K562 (cell line): ENCODE measurements around the gene ASIC5. TPM values are rescaled to one million over a fixed set of nuclear protein-coding genes. Genes with fewer than 3 reads are reported as not detected.

ENCODE experiments used
- ATAC-seq: fragments of 200-7000 bp; cut with Tn5 transposase; 3 replicates; pipeline ENCODE4 v1.9.1; 2020; ENCODE audit warnings: moderate library complexity
- BruUV-seq: library from RNA; stranded (reverse); fragments of 400-500 nt; replicated peaks from 2 replicates; lab custom pipeline; 2021; lab: Mats Ljungman, UMichigan
- CTCF ChIA-PET: fragments of 300-600 bp; formaldehyde crosslinking; extraction: SDS; loops from one replicate; lab custom pipeline; 2021; ENCODE audit warnings: low intra/inter-chr PET ratio; lab: Yijun Ruan, JAX
- POLR2A ChIA-PET: fragments of 300-600, 350-650 bp; sonication (Branson Sonifier 250); formaldehyde crosslinking; extraction: SDS; loops from one replicate; lab custom pipeline; 2021; ENCODE audit warnings: antibody characterized with exemption, inconsistent platforms; lab: Yijun Ruan, JAX
- DNase-seq, 4 experiments: peaks; one replicate each; pipeline versions ENCODE4 v3.0.0 to v3.0.0-alpha.2; 2011 to 2018; ENCODE audit warnings: low spot score in 3 of 4, mixed read lengths in 3 of 4; ENCODE audit errors: extremely low read depth in 1 of 4
- FAIRE-seq: peaks from 2 replicates; lab custom pipeline; 2011; peaks lifted over from hg19 to GRCh38; lab: Jason Lieb, UNC
- H2AFZ ChIP-seq: 2 replicates; pipeline ENCODE4 v1.6.0; 2011; ENCODE audit warnings: low read depth, low read length, control low read depth, inconsistent platforms
- H3K27ac ChIP-seq: fragments of 200-600 bp; 3 replicates; pipeline ENCODE4 v1.8.0; 2011; ENCODE audit warnings: low read depth, mild to moderate bottlenecking, control low read depth, inconsistent platforms, low read length, moderate library complexity, mixed read lengths; ENCODE audit errors: extremely low read depth
- H3K27me3 ChIP-seq, 2 experiments: fragments of 300-600 bp in 1 of 2; 2 replicates in 1 of 2; 3 replicates in 1 of 2; pipeline versions ENCODE4 v1.6.0 to v1.8.0; 2011; ENCODE audit warnings: inconsistent platforms in 2 of 2, low read length in 2 of 2, mild to moderate bottlenecking in 1 of 2, mixed read lengths in 1 of 2, moderate library complexity in 1 of 2; ENCODE audit not compliant: control insufficient read depth in 2 of 2, insufficient read depth in 2 of 2
- H3K36me3 ChIP-seq: fragments of 300-600 bp; 3 replicates; pipeline ENCODE4 v1.8.0; 2011; ENCODE audit warnings: mild to moderate bottlenecking, low read length, inconsistent platforms; ENCODE audit not compliant: control insufficient read depth, insufficient read depth
- H3K4me1 ChIP-seq, 2 experiments: fragments of 200-600 bp in 1 of 2; replicated peaks in 1 of 2; 2 replicates in 1 of 2; 3 replicates in 1 of 2; pipeline versions ENCODE4 v1.5.1 to v1.8.0; 2011; ENCODE audit warnings: inconsistent platforms in 2 of 2, low read length in 2 of 2, mild to moderate bottlenecking in 1 of 2, mixed read lengths in 1 of 2, moderate library complexity in 1 of 2; ENCODE audit not compliant: control insufficient read depth in 2 of 2, insufficient read depth in 2 of 2
- H3K4me2 ChIP-seq: 2 replicates; pipeline ENCODE4 v1.6.1; 2011; ENCODE audit warnings: low read length, control low read depth, inconsistent platforms, mixed read lengths; ENCODE audit not compliant: insufficient read depth
- H3K4me3 ChIP-seq: fragments of 200-600 bp; sonication (generic), shearing (Covaris generic); 2 replicates; pipeline ENCODE4 v1.5.1; 2016; ENCODE audit warnings: control low read depth, inconsistent platforms
- H3K79me2 ChIP-seq: fragments of 200-600 bp; 3 replicates; pipeline ENCODE4 v1.8.0; 2011; ENCODE audit warnings: low read length, inconsistent platforms; ENCODE audit not compliant: control insufficient read depth, insufficient read depth
- H3K9ac ChIP-seq, 2 experiments: 2 replicates each; pipeline versions ENCODE4 v1.6.0 to v1.6.1; 2011; ENCODE audit warnings: low read depth in 2 of 2, low read length in 2 of 2, control low read depth in 1 of 2, inconsistent platforms in 1 of 2, mild to moderate bottlenecking in 1 of 2, mixed read lengths in 1 of 2; ENCODE audit not compliant: insufficient read depth in 1 of 2
- H3K9me1 ChIP-seq: one replicate; pipeline ENCODE4 v1.6.0; 2011; ENCODE audit warnings: inconsistent platforms, mild to moderate bottlenecking, low read length, moderate library complexity; ENCODE audit not compliant: control insufficient read depth, insufficient read depth
- H3K9me3 ChIP-seq: replicated peaks from 2 replicates; pipeline ENCODE4 v1.5.1; 2011; ENCODE audit warnings: low read depth, low read length, inconsistent platforms; ENCODE audit not compliant: control insufficient read depth, insufficient read depth
- H4K20me1 ChIP-seq: replicated peaks from 2 replicates; pipeline ENCODE4 v1.6.1; 2011; ENCODE audit warnings: low read length, inconsistent platforms, mixed read lengths; ENCODE audit not compliant: control insufficient read depth, insufficient read depth
- BACH1 ChIP-seq: fragments of 200-800 bp; sonication (Bioruptor generic); IDR thresholded peaks from 2 replicates; pipeline ENCODE4 v1.6.1; 2016; ENCODE audit warnings: missing genetic modification characterization, missing compliant biosample characterization
- CTCF ChIP-seq, 3 experiments: IDR thresholded peaks in 2 of 3; conservative IDR thresholded peaks in 1 of 3; 2 replicates each; pipeline ENCODE4 v1.5.1; 2011 to 2012; ENCODE audit warnings: low read length in 3 of 3, mild to moderate bottlenecking in 3 of 3, control low read depth in 2 of 3, improper control_type of control experiment in 1 of 3, inconsistent platforms in 1 of 3, low read depth in 1 of 3, mixed read lengths in 1 of 3, moderate library complexity in 1 of 3; ENCODE audit not compliant: insufficient read depth in 2 of 3
- DACH1 ChIP-seq: fragments of 450-650 bp; IDR thresholded peaks from 2 replicates; pipeline ENCODE4 v1.6.1; 2018; ENCODE audit not compliant: partially characterized antibody
- FOSL1 ChIP-seq: fragments of 200-800 bp; sonication (Bioruptor generic); conservative IDR thresholded peaks from 2 replicates; pipeline ENCODE4 v1.6.1; 2016; ENCODE audit warnings: missing genetic modification characterization, missing compliant biosample characterization
- GTF2E2 ChIP-seq: fragments of 200-800 bp; sonication (Bioruptor generic); IDR thresholded peaks from 2 replicates; pipeline ENCODE4 v1.6.1; 2016; ENCODE audit warnings: missing genetic modification characterization, missing compliant biosample characterization
- HDAC3 ChIP-seq: fragments of 450-650 bp; IDR thresholded peaks from 2 replicates; pipeline ENCODE4 v1.6.1; 2018; ENCODE audit warnings: borderline replicate concordance, mild to moderate bottlenecking, moderate library complexity; ENCODE audit not compliant: partially characterized antibody
- HDAC6 ChIP-seq: IDR thresholded peaks from 2 replicates; pipeline ENCODE4 v1.6.1; 2012; ENCODE audit warnings: low read depth, mild to moderate bottlenecking, control low read depth, inconsistent platforms, low read length, moderate library complexity
- HMG20B ChIP-seq: fragments of 250-450 bp; sonication (Bioruptor Pico); IDR thresholded peaks from 2 replicates; pipeline ENCODE4 v1.5.0; 2021; ENCODE audit warnings: mild to moderate bottlenecking
- RBM22 ChIP-seq: fragments of 200-400 bp; formaldehyde crosslinking; IDR thresholded peaks from 2 replicates; pipeline ENCODE4 v1.6.1; 2018; ENCODE audit warnings: low read length, low read depth; ENCODE audit not compliant: poor library complexity, severe bottlenecking
- SLC30A9 ChIP-seq: fragments of 250-450 bp; sonication (Bioruptor Pico); IDR thresholded peaks from 2 replicates; pipeline ENCODE4 v1.8.0; 2022; ENCODE audit warnings: mild to moderate bottlenecking, moderate library complexity
- SMARCA5 ChIP-seq: fragments of 450-650 bp; IDR thresholded peaks from 2 replicates; pipeline ENCODE4 v1.6.1; 2016
- U2AF1 ChIP-seq: fragments of 200-400 bp; formaldehyde crosslinking; optimal IDR thresholded peaks from 2 replicates; pipeline ENCODE3; 2017; ENCODE audit warnings: mild to moderate bottlenecking, low read depth, low read length, moderate library complexity
- YY1 ChIP-seq, 3 experiments: IDR thresholded peaks; 2 replicates each; pipeline ENCODE4 v1.6.1; 2011; ENCODE audit warnings: low read length in 2 of 3, mild to moderate bottlenecking in 2 of 3, moderate library complexity in 2 of 3, borderline replicate concordance in 1 of 3, control low read depth in 1 of 3, low read depth in 1 of 3; ENCODE audit not compliant: insufficient read depth in 3 of 3, insufficient replicate concordance in 2 of 3, control insufficient read depth in 1 of 3, insufficient read length in 1 of 3; ENCODE audit errors: extremely low read depth in 1 of 3
- ZBTB17 ChIP-seq: fragments of 450-650 bp; formaldehyde crosslinking; IDR thresholded peaks from 2 replicates; pipeline ENCODE4 v1.4.0; 2020; ENCODE audit warnings: mild to moderate bottlenecking
- ZNF551 ChIP-seq: fragments of 250-450 bp; sonication (Bioruptor Pico); IDR thresholded peaks from 2 replicates; pipeline ENCODE4 v1.5.0; 2021; ENCODE audit warnings: mild to moderate bottlenecking, moderate library complexity
- ZNF75A ChIP-seq: fragments of 450-650 bp; formaldehyde crosslinking; IDR thresholded peaks from 2 replicates; pipeline ENCODE4 v1.4.0; 2020; ENCODE audit warnings: mild to moderate bottlenecking
- WGBS: fragments of 100-300 bp; shearing (Covaris generic); methylation state at CpG from one replicate; pipeline ENCODE4 v1.1.6; 2016; ENCODE audit warnings: low coverage, mixed read lengths; ENCODE audit not compliant: insufficient coverage; ENCODE audit errors: missing lambda C conversion rate; 5-methylcytosine and 5-hydroxymethylcytosine counted together
- in situ Hi-C: fragments of 300-500 bp; cut with MboI; formaldehyde crosslinking; loops from 4 replicates; pipeline ENCODE4 v1.15.0; 2018; ENCODE audit warnings: inconsistent platforms, mixed read lengths
- intact Hi-C: fragments of 100-400 bp; cut with micrococcal nuclease; formaldehyde crosslinking; loops from 2 replicates; pipeline ENCODE4 v1.14.2; 2022
- polyA plus RNA-seq, 8 experiments: library from polyadenylated mRNA; depleted of rRNA in 4 of 8; stranded (reverse) in 5 of 8; unstranded in 3 of 8; fragments of >200 nt; fragmentation: Nextera tagmentation in 2 of 8; fragmentation: Illumina TruSeq in 1 of 8; extraction: Ambion mirVana in 2 of 8; extraction: Trizol in 1 of 8; gene quantifications; 2 replicates each; pipeline versions ENCODE4 v1.2.1 to v1.2.3, GENCODE V29; 2011 to 2014; ENCODE audit warnings: inconsistent platforms in 1 of 8, missing spikeins in 1 of 8
- total RNA-seq, 7 experiments: library from RNA; depleted of rRNA in 6 of 7; stranded (reverse); fragments of >200 nt in 6 of 7; fragmentation: Illumina TruSeq in 2 of 7; extraction: Trizol in 2 of 7; gene quantifications; 2 replicates each; pipeline versions ENCODE4 v1.2.1 to v1.2.3, GENCODE V29; 2011 to 2021; ENCODE audit warnings: low replicate concordance in 1 of 7

ASIC5 gene
- total and polyA plus RNA-seq, 9 of the 15 experiments (the other 6 are each of a cell fraction or from before 2014, with no cell fraction given) = not detected

- no peak overlapping the region for H2AFZ ChIP-seq
- no peaks in the 10 kb centered on the region for H3K36me3 ChIP-seq
- H4K20me1 ChIP-seq = no peaks in the 10 kb centered on the region
- no peak overlapping the region for H3K4me2 ChIP-seq
- in situ Hi-C loops = no loop called here
- intact Hi-C loops = no loop called here
- ATAC-seq = no peak
- no peaks in the 10 kb centered on the region for H3K4me1 ChIP-seq
- no peaks in the 10 kb centered on the region for H3K79me2 ChIP-seq
- CTCF ChIA-PET = no interaction called here
- FAIRE-seq = no peak
- POLR2A ChIA-PET = no interaction called here
- no peak for DNase-seq
- H3K27ac ChIP-seq = no peak overlapping the region
- WGBS = 2% methylated on average over 3 of the region's 3 CpGs
- no peak overlapping the region for H3K4me3 ChIP-seq
- no peaks in the 10 kb centered on the region for H3K9me1 ChIP-seq
- no TSS peak for BruUV-seq
- H3K9ac ChIP-seq = no peak overlapping the region
- no peaks in the 10 kb centered on the region for H3K9me3 ChIP-seq
- H3K27me3 ChIP-seq = no peaks in the 10 kb centered on the region
- no peak for TF ChIP-seq SLC30A9
- TF ChIP-seq GTF2E2 (tag) = no peak
- no peak for TF ChIP-seq CTCF (IDR thresholded peaks at IDR 0.05 in 2 of 3, conservative IDR thresholded peaks at IDR 0.05 in 1 of 3; ENCODE audit: insufficient read depth in 2 of 3, low read depth in 1 of 3, low read length in 3 of 3)
- no peak for TF ChIP-seq HMG20B (CRISPR knock-in tag)
- no peak for TF ChIP-seq U2AF1
- no peak for TF ChIP-seq HDAC3
- TF ChIP-seq BACH1 = no peak
- no peak for TF ChIP-seq ZNF551 (CRISPR knock-in tag)
- TF ChIP-seq SMARCA5 = no peak
- no peak for TF ChIP-seq DACH1
- no peak for TF ChIP-seq ZNF75A
- no peak for TF ChIP-seq RBM22
- no peak for TF ChIP-seq ZBTB17 (CRISPR knock-in tag)
- TF ChIP-seq FOSL1 (tag) = no peak
- TF ChIP-seq YY1 (IDR thresholded peaks at IDR 0.05; ENCODE audit: borderline replicate concordance in 1 of 3, control insufficient read depth in 1 of 3, extremely low read depth in 1 of 3, insufficient read depth in 3 of 3, insufficient read length in 1 of 3, insufficient replicate concordance in 2 of 3, low read depth in 1 of 3, low read length in 2 of 3) = no peak
- TF ChIP-seq HDAC6 = no peak
- TF ChIP-seq, all 486 proteins: peak for 0
These were observed 70.1 kb downstream of the ASIC5 start for GRCh38 chr4:155795991-155796390.
